Activated naive CD4-positive, alpha-beta T cell treated with anti-CD3 and anti-CD28 coated beads, Interleukin-2, amount 10 ng/mL, durations not matched to agents 7 days and 5 days (primary cell): ENCODE data around the gene LIN7A.

Experiments
- CTCF ChIA-PET: fragments of 350-600 bp; sonication (Branson Sonifier 250); formaldehyde crosslinking; loops from one replicate; lab custom pipeline; 2021; ENCODE audit warnings: antibody characterized with exemption; lab: Charles Lee
- DNase-seq: peaks from one replicate; pipeline ENCODE4 v3.0.0-alpha.2; 2020
- H3K27ac Mint-ChIP-seq: one replicate; pipeline ENCODE4 v1.8.0; 2021; ENCODE audit warnings: mild to moderate bottlenecking, moderate library complexity, mixed read lengths
- H3K27me3 Mint-ChIP-seq: one replicate; pipeline ENCODE4 v1.8.0; 2021; ENCODE audit warnings: mild to moderate bottlenecking, mixed read lengths
- H3K36me3 Mint-ChIP-seq: one replicate; pipeline ENCODE4 v1.8.0; 2021; ENCODE audit warnings: mixed read lengths
- H3K4me1 Mint-ChIP-seq: one replicate; pipeline ENCODE4 v1.8.0; 2021; ENCODE audit warnings: mixed read lengths
- H3K4me3 Mint-ChIP-seq: one replicate; pipeline ENCODE4 v1.8.0; 2021; ENCODE audit warnings: mild to moderate bottlenecking, moderate library complexity, mixed read lengths
- H3K9me3 Mint-ChIP-seq: one replicate; pipeline ENCODE4 v1.8.0; 2021; ENCODE audit warnings: mixed read lengths

The LIN7A gene

DNA sequence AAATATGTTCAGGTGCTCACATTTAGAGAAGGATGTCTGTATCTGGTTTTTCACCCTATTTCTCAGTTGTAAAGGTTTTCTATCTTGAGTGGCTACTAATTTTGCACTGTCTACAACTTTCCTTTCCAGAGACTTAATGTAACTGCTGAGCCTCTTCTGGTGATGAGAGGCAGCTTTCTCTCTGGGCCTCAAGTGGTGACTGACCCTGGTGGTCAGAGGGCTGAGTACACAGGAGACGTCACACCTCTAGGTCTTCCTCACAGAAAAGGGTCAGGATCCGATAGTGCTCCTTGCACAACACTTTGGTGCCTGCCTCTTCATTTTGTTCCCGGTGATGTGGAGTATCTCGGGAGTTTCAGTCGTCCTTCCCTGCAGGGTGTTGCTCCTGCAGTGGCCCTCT is 76.8 kb downstream of the LIN7A start:
- H3K4me1 Mint-ChIP-seq = no peaks in the 10 kb centered on the region
- no peak overlapping the region for H3K27ac Mint-ChIP-seq
- H3K36me3 Mint-ChIP-seq = no peaks in the 10 kb centered on the region
- H3K9me3 Mint-ChIP-seq = no peaks in the 10 kb centered on the region
- CTCF ChIA-PET = no interaction called here
- no peak for DNase-seq
- no peak overlapping the region for H3K4me3 Mint-ChIP-seq
- no peaks in the 10 kb centered on the region for H3K27me3 Mint-ChIP-seq

DNA sequence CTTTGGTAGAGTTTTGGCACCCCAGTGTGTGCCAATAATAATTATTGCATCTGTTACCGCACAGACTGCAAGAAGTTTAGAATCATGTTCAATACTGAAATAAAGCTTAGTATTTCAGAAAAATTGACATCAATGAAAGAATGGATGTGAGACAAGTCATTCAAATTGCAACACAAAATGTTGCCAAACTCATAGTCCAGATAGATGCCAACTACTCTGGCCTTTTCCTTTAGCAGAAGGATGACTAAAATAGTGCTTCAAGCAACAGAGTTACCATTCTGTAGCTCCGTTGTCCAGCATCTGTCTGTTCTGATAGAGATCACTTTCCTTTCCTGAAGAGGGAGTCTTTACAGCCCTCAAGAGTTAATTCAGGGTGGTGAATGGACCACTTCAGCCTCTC is 77.5 kb downstream of the LIN7A start:
- no peak for DNase-seq
- no peak overlapping the region for H3K4me3 Mint-ChIP-seq
- no peak overlapping the region for H3K27ac Mint-ChIP-seq
- no peaks in the 10 kb centered on the region for H3K27me3 Mint-ChIP-seq
- no peaks in the 10 kb centered on the region for H3K4me1 Mint-ChIP-seq
- CTCF ChIA-PET = no interaction called here
- no peaks in the 10 kb centered on the region for H3K9me3 Mint-ChIP-seq
- no peaks in the 10 kb centered on the region for H3K36me3 Mint-ChIP-seq

DNA sequence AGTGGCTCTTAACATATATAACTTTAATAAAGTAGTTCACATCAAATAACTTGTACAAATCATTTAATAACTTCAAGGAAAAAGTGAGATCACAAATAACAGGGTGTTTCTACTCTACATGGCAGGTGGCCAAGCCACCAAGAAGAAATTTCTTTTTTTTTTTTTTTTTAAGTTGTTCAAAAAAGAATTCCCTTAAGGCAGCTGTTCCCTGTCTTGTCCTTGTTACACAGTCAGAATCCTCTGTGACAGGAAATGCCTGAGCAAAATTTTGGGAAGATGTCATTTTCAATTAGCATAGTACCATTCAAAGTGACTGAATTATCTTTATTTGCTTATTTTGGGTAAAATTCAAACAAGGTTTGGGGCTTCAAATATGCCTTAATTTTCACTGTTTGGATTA is 79.4 kb downstream of the LIN7A start:
- Mint-ChIP-seq H3K27ac (no peak overlapping the region), H3K4me3 (no peak overlapping the region), H3K9me3 (no peaks in the 10 kb centered on the region), H3K27me3 (no peaks in the 10 kb centered on the region), H3K36me3 (no peaks in the 10 kb centered on the region), H3K4me1 (no peaks in the 10 kb centered on the region)
- CTCF ChIA-PET = no interaction called here
- no peak for DNase-seq

DNA sequence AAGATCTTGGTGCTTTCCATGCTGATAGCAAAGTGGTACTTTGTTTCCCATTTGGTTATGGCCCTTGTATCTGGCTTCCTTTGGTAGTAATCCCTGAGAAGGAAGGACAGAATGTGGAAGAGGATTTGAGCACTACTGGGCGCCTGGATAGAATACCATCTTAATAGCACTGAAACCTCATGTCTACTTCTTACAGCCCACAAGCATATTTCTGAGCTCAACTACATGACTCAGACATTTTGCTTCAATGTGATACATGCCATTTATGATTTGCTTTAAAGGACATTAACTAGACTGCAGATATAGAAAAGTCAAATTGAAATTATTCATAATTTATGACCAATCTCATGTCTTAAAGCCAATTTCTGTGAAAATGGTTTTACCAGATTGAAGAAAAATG is 80.4 kb downstream of the LIN7A start:
- CTCF ChIA-PET = no interaction called here
- Mint-ChIP-seq H3K36me3 (no peaks in the 10 kb centered on the region), H3K4me3 (no peak overlapping the region), H3K9me3 (no peaks in the 10 kb centered on the region), H3K4me1 (no peaks in the 10 kb centered on the region), H3K27me3 (no peaks in the 10 kb centered on the region), H3K27ac (no peak overlapping the region)
- no peak for DNase-seq

DNA sequence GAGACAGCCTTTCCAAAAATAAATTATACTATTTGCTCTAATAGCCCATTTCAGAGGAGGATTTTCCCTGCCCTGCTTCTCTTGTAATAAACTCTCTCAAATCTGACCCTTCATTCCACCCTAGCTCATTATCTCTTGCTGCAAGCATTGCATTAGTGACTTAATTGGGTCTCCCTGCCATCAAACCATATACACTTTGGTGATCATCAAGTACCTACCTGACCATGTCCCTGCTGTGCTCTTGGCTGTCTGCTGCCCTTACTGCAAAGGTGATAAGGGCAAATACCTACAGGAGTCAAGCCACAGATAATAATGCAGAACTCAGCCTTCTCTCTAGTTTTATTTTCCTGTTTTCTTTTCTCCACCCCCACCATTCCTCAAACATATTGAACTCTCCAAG is 88.4 kb downstream of the LIN7A start:
- DNase-seq = no peak
- Mint-ChIP-seq H3K36me3 (no peaks in the 10 kb centered on the region), H3K4me1 (no peaks in the 10 kb centered on the region), H3K27me3 (no peaks in the 10 kb centered on the region), H3K4me3 (no peak overlapping the region), H3K27ac (no peak overlapping the region), H3K9me3 (no peaks in the 10 kb centered on the region)
- CTCF ChIA-PET = no interaction called here

DNA sequence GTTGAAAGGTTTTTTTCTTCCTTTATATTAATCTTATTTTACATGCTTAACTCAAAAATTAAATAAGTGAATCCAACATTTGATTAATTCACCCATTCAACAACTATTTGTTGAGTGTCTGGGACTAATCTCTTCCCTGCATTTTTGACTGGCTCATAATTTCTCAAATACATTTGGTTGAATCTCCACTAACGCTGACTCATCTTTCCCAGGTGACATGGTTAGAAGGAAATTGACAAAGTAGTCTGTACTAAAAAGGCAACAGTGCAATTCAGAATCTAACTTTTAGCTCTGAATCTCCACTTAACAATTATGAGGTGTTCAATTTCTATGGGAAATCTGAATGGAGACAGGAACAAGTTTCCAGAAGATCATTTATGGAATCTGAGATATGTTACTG is 88.9 kb downstream of the LIN7A start:
- DNase-seq = no peak
- no peaks in the 10 kb centered on the region for H3K4me1 Mint-ChIP-seq
- no peak overlapping the region for H3K4me3 Mint-ChIP-seq
- H3K36me3 Mint-ChIP-seq = no peaks in the 10 kb centered on the region
- no peaks in the 10 kb centered on the region for H3K27me3 Mint-ChIP-seq
- CTCF ChIA-PET = no interaction called here
- no peak overlapping the region for H3K27ac Mint-ChIP-seq
- no peaks in the 10 kb centered on the region for H3K9me3 Mint-ChIP-seq

DNA sequence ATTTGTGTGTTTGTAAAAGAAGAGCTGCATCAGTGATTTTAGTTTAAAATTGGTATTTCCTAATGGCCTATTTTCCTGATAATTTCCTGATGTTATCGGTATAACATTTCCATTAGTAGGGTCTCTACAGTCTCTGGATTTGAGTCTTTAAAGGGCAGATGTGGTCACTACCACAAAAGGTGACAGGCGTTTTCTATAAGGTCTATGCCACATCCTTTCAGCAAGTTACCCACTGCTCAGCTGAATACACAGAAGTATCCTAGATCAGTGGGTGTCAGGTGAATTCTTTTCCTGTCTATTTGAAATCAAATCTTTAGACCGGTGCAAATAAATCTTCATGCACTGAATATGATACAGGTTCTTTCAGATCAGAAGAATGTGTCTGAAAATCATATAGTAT is 90.2 kb downstream of the LIN7A start:
- no peak for DNase-seq
- Mint-ChIP-seq H3K27me3 (no peaks in the 10 kb centered on the region), H3K9me3 (no peaks in the 10 kb centered on the region), H3K27ac (no peak overlapping the region), H3K36me3 (no peaks in the 10 kb centered on the region), H3K4me1 (no peaks in the 10 kb centered on the region), H3K4me3 (no peak overlapping the region)
- CTCF ChIA-PET = no interaction called here

DNA sequence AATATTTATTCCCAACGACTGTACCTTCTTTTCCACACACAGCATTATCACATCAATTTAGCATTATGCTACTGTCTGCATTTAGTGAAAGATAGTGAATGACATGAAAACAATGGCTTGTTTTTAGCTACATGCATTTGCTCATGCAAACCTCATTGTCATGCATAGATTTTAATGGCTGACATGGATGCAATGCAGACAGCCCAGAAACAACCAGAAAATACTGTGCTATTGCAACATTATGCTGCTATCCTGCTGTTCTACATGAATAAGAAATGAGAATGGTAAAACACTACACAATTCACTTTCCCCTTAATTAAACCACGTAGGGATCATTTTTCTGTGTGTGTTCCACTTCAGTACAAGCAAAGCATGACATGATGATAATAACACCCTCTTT is 90.8 kb downstream of the LIN7A start:
- Mint-ChIP-seq H3K4me3 (no peak overlapping the region), H3K4me1 (no peaks in the 10 kb centered on the region), H3K9me3 (no peaks in the 10 kb centered on the region), H3K27me3 (no peaks in the 10 kb centered on the region), H3K27ac (no peak overlapping the region), H3K36me3 (no peaks in the 10 kb centered on the region)
- DNase-seq = no peak
- CTCF ChIA-PET = no interaction called here

DNA sequence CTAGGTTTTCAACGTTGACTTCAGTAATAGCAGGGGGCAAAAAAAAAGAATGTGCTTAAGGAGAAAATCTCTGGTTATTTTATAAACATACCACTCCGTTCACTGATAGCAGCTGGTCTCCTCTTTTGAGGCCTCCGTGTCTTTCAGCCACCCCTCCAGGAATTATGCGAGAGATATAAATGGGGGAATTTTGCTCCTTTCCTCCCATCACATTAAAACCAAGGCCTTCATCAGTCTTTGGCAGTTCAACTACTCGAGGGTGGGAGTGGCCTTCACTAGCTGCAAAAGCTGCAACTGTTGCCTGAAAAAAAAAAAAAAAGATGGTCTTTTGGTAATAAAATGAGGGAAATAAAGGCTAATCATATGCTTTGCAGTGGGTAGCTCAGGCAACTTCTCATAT is 92.1 kb downstream of the LIN7A start:
- DNase-seq = no peak
- Mint-ChIP-seq H3K27me3 (no peaks in the 10 kb centered on the region), H3K36me3 (no peaks in the 10 kb centered on the region), H3K4me3 (no peak overlapping the region), H3K9me3 (no peaks in the 10 kb centered on the region), H3K27ac (no peak overlapping the region), H3K4me1 (no peaks in the 10 kb centered on the region)
- CTCF ChIA-PET = interaction anchor here (1.1 kb wide), 1 partner anchor 13 kb away, joined by 3 read pairs; no protein-coding TSS in a partner anchor

DNA sequence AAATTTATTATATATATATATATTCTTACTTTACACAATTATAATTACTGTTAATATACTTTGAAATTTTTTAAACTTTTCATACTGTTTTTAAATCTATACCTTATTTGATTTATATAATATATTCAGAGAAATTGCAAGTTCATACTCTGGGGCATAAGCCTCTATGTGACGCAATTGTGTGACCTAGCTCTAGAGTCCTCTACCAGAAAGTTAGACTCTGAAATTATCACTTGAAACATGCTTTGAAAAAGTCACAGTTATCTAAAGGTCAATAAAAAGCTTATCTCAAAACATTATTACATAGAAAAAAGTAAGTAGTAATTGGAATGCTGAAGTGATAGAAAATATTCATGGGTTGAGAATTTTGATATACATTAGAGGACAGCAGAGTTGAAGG is 93.8 kb downstream of the LIN7A start:
- CTCF ChIA-PET = no interaction called here
- no peaks in the 10 kb centered on the region for H3K9me3 Mint-ChIP-seq
- H3K27ac Mint-ChIP-seq = no peak overlapping the region
- no peaks in the 10 kb centered on the region for H3K4me1 Mint-ChIP-seq
- H3K4me3 Mint-ChIP-seq = no peak overlapping the region
- H3K27me3 Mint-ChIP-seq = no peaks in the 10 kb centered on the region
- H3K36me3 Mint-ChIP-seq = no peaks in the 10 kb centered on the region
- DNase-seq = no peak

DNA sequence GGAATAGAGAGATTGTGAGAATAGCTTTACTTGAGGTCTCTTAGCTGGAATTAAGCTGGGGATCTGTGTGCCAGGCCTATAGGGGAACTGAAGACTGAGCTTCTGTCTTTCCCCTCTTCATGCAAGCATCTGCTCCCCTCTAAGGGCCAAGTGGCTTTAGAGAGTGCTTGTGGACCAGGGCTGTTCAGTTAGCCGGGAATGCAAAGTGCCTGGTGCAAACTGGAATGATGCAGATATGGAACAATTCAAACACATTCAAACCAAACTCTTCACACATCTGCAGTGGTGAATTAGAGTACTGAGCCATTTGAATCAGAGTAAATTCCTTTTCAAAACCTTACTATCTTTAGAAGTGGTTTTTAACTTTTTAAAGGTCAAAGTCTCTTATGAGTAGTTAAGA is 99.0 kb downstream of the LIN7A start:
- CTCF ChIA-PET = no interaction called here

DNA sequence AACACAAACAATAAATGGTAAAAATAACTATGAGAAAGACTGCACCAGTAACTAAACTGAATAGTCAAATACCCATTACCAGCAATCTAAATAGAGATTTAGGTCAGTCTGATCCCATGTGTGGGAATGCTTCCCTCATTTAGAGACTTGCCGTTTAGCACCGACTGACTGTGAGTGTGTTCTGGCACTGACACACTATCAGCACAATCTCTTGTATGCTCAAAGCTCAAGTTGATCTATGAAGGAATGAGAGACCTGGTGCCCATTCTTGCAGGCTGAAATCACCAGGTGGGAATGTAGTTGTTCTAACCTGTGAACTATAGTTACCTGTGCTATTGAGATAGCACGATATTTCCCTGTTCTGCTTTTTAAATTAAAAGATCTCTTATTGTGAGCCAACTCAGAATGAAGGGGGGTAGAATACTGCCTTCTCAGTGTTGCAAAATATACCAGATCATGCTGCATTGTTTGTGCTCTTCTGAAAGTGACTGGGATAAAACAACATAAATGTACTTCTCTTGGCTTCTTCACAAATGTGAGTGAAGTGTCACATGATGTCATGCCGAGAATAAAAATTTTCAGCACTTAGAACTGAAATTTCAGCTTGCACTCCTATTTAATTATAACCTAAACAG is 99.6 kb downstream of the LIN7A start:
- no peak overlapping the region for H3K4me3 Mint-ChIP-seq
- no peak for DNase-seq
- H3K27me3 Mint-ChIP-seq = no peaks in the 10 kb centered on the region
- no peaks in the 10 kb centered on the region for H3K36me3 Mint-ChIP-seq
- no peak overlapping the region for H3K27ac Mint-ChIP-seq
- CTCF ChIA-PET = no interaction called here
- H3K9me3 Mint-ChIP-seq = no peaks in the 10 kb centered on the region
- no peaks in the 10 kb centered on the region for H3K4me1 Mint-ChIP-seq

More for the DNA sequence above, 99.0 kb downstream of the LIN7A start:
- H3K27ac Mint-ChIP-seq = no peak overlapping the region
- H3K9me3 Mint-ChIP-seq = no peaks in the 10 kb centered on the region
- no peaks in the 10 kb centered on the region for H3K36me3 Mint-ChIP-seq
- no peak overlapping the region for H3K4me3 Mint-ChIP-seq
- no peak for DNase-seq
- H3K27me3 Mint-ChIP-seq = no peaks in the 10 kb centered on the region
- no peaks in the 10 kb centered on the region for H3K4me1 Mint-ChIP-seq

DNA sequence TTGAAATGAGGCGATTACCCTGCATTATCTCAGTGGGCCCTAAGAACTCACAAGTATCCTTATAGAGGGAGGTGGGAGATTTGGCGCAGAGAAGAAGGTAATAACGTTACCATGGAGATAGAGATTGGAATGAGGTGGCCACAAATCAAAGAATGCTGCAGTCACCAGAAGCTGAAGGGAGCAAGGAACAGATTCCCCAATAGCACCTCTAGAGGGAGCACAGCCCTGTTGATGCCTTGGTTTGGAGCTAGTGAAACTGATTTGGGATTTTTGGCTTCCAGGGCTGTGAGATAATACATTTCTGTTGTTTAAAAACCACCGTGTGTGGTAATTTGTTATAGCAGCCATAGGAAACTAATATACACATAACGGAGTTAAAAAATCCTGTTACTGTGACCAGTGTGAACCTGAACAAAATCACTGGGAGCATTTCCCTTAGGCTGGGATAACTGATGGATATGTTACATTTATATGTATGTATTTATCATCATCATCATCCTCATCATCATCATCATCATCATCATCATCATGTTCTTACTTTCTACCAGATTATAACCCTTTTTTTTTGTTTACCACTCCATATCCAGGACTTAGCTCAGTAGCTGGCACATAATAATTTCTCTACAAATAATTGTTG is 100.3 kb downstream of the LIN7A start:
- H3K27me3 Mint-ChIP-seq = no peaks in the 10 kb centered on the region
- no peaks in the 10 kb centered on the region for H3K9me3 Mint-ChIP-seq
- DNase-seq = no peak
- no peaks in the 10 kb centered on the region for H3K4me1 Mint-ChIP-seq
- CTCF ChIA-PET = no interaction called here
- no peak overlapping the region for H3K27ac Mint-ChIP-seq
- no peak overlapping the region for H3K4me3 Mint-ChIP-seq
- H3K36me3 Mint-ChIP-seq = no peaks in the 10 kb centered on the region

DNA sequence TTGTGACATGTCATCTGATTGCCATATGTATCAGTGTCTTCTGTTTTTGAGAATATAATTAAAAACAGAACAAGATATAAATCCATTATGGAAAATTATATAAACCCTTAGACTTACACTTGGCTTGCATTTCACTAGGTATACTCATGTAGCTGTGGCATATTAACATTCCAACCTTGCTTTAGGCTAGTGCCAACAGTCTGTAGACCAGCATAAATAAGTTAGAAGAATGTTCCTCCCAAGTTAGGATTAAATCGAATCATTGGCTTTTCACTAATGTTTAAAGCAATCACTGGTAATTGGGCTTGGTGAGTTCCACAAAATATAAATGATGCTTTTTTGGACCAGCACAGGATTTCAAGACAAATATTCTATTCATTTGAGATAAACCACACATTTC is 103.0 kb downstream of the LIN7A start:
- no peaks in the 10 kb centered on the region for H3K27me3 Mint-ChIP-seq
- H3K4me3 Mint-ChIP-seq = no peak overlapping the region
- H3K27ac Mint-ChIP-seq = no peak overlapping the region
- CTCF ChIA-PET = no interaction called here
- no peaks in the 10 kb centered on the region for H3K36me3 Mint-ChIP-seq
- H3K9me3 Mint-ChIP-seq = no peaks in the 10 kb centered on the region
- H3K4me1 Mint-ChIP-seq = no peaks in the 10 kb centered on the region
- no peak for DNase-seq

DNA sequence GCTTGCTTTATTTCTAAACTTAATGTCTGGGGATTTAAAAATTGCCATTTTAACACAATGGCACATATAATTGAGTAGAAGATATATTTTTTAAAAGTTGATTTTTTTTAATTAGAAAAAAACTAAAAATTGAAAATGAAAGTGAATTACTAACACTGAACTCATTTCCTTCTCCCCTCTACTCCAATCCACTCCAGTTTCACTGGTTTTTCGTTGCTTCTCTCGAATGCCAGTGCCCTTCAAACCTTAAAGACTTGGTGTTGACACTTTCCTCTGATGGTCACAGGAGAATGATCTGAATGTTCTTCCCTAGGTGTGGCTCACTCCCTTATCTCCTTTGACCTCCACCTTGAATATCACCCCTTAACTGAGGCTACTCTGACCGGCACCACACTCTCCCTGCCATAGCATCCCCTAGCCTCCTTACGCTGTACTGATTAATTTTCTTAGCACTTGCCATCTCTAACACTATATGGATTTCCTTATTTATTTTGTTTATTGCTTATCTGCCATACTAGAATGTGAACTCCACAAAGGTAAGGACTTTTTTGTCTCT is 107.1 kb downstream of the LIN7A start:
- Mint-ChIP-seq H3K9me3 (no peaks in the 10 kb centered on the region), H3K4me1 (no peaks in the 10 kb centered on the region), H3K27me3 (no peaks in the 10 kb centered on the region), H3K27ac (no peak overlapping the region), H3K4me3 (no peak overlapping the region), H3K36me3 (no peaks in the 10 kb centered on the region)
- CTCF ChIA-PET = no interaction called here
- no peak for DNase-seq
